Stimulated activated CD8-positive, alpha-beta memory T cell treated with anti-CD3 and anti-CD28 coated beads, Interleukin-12 subunit alpha, Interleukin-12 subunit beta, amount 100 ng/mL, for 24 hours (primary cell): ENCODE data around the gene ADAM17.
"Not testable (repeated sequence)": the region's sequence is repeated elsewhere in the genome, so short reads cannot be mapped to it uniquely, and the experiment has no call there.

Experiments used
- DNase-seq: peaks from one replicate; pipeline ENCODE4 v3.0.0-alpha.2; 2020; ENCODE audit errors: extremely low read depth

ADAM17 gene

DNA sequence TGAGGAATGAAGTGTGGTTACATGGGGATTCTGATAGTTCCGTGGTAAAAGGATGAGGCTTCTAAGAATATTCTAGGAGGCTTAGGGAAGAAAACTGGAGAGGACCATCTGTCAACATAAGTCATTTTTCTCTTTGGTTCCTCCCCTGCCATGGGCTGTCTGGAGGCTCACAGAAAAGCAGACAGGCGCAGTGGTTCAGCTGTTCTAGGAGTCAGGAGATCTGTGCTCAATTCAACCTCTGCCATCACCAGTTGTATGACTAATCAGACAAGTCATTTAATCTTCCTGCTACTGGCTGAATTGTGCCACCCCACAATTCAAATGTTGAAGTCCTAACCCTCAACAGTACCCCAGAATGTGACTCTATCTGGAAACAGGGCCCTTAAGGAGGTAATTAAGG, 36.4 kb downstream of the ADAM17 start:
- DNase-seq = no peak

DNA sequence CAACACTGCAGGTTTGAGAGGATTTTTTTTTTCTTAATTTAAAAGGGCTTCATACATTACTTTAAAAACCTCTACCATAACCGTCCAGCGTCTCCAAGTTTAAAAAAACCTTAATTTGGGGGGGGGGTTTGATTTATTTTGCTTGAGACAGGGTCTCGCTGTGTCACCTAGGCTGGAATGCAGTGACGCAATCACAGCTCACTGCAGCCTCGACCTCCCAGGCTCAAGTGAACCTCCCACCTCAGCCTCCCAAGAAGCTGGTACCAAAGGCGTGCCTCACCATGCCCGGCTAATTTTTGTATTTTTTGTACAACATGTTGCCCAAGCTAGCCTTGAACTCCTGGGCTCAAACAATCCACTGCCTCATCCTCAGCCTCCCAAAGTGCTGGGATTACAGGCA, 36.9 kb downstream of the ADAM17 start:
- no peak for DNase-seq

DNA sequence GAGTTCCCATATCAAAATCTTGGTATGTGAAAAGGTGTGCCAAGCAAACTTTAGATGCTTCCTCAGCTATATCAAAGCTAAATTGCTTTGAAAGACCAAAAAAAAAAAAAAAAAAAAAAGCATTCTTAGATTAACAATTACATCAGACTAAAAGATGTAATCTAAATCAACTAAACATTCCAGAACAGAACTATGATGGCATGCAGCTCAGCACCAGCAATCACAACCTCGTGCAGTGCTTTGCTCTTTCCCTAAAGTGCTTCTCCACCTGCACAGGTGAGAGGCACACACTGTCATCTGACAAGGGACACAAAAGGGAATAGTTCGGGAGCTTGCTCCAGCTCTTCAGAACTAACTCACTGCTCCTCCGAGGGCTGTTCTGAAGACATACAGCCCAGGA, 37.5 kb downstream of the ADAM17 start:
- no peak for DNase-seq

DNA sequence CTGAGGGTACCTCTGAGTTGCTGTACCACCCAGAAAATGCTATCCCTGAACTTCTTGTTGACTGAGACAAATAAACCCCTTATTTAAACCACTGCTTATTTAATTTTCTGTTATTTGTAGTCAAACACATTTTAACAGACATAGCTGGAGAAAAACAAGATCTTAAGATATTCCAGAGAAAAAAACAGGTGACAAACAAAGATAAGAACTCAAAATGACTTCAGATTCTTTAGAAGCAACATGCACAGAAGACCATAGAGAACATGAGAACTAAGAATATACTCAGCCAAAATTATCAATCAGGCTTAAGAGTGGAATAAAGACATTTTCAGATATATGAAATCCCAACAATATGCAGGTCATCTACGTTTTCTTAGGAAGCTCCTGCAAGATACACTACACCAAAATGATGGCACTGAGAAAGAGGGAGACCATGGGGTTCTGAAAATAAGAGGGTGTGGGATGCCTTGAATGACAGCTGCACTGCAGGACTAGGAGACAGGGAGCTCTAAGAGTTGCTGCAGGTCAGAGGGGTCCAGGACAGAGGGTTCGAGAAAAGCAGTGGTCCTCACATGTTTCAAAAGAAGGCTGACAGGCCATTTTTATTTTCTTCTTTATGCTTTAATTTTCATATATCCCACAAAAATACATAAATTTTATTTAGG, 38.4 kb downstream of the ADAM17 start:
- no peak for DNase-seq

DNA sequence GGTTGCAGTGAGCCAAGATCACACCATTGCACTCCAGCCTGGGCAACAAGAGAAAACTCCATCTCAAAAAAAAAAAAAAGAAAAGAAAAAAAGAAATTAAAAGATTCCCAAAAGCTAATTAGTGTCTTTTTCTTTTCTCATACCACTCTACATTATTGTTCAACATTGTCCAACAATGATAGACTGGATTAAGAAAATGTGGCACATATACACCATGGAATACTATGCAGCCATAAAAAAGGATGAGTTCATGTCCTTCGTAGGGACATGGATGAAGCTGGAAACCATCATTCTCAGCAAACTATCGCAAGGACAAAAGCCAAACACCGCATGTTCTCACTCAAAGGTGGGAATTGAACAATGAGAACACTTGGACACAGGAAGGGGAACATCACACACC, 41.7 kb downstream of the ADAM17 start:
- not testable (repeated sequence) for DNase-seq

DNA sequence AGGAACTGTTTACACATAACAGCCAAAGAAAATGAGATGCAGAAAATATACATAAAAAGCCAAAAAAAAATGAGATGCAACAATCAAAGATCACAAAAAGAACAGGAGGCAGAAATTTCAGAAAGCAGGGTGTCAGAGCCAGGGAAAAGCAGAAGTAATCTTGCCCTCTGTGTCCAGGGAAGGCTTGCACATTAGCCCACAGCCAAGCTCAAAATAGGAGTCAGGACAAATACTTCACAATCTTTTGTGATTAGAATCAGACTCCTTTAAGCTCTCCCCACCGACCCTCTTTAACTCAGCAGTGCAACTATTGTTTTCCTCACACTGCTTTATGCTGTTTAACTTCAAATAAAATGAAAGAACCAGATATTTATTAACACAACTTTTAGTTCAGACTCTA, 46.7 kb downstream of the ADAM17 start:
- no peak for DNase-seq

DNA sequence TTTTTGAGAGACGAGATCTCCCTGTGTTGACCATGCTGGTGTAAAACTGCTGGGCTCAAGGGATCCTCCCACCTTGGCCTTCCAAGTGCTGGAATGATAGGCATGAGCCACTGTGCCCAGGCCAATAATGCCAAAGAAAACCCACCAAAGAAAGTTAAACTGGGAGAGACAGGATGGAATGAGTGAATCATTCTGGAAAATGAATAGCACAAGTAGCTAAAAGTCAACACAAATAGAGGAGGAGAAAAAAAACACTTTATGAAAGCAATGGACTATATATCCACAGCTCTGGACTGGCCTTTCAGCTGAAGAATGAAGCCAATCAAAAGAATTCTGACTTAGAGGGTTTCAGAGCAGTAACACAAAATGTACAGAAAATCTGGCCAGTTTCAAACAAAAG, 57.4 kb downstream of the ADAM17 start:
- no peak for DNase-seq

DNA sequence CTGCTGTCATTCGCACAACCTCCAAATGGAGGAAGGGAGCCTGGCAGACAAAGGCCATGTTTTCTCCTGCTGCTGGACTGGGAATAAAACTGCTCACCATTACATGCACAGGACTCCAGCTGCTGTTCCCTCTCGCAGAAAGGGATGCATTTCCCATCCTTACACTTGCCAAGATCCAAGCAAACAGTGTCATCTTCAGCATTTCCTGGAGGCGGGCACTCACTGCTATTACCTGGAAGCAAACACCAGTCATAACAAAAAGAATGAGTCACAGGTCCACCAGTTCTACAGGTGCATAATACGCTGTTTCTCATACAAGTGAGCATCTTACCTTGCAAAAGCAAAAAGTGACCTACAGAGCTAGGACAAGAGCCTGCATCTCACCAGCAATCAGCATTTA, 58.6 kb downstream of the ADAM17 start:
- DNase-seq = no peak

DNA sequence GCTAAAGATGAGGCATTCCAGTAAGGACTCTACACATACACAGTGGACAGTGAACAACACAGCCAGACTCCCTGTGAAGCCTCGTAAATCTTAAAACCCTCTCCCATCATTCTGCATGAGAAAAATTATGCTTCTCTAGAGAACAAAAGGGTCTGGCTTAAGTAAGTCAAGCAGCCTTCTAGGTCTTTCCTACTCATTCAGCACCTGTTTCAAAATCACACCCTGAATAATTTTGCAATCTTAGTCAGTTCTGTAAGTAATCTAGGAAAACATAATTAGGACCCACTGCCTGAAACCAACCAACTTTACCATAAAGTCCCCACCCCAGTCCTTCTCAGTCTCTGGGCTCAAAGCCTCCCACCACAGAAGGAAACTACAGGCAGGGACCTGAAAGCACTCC, 61.5 kb downstream of the ADAM17 start:
- no peak for DNase-seq

DNA sequence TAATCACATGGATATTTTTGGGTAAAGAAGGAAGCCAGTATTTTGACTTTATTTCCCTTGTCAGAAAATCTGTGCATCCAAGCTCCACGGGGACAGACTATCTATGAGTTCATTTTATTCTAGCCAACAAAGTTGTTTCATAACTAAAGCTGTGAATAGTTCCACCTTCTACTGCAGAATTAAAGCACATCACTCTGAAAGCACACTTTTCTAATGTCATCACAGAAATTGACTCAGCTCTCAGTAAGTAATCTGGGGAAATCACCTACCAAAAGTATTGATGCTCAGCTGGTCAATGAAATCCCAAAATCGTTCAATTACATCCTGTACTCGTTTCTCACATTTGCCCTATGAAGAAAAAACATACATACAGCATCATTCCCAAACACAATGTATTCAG, 62.2 kb downstream of the ADAM17 start:
- no peak for DNase-seq

DNA sequence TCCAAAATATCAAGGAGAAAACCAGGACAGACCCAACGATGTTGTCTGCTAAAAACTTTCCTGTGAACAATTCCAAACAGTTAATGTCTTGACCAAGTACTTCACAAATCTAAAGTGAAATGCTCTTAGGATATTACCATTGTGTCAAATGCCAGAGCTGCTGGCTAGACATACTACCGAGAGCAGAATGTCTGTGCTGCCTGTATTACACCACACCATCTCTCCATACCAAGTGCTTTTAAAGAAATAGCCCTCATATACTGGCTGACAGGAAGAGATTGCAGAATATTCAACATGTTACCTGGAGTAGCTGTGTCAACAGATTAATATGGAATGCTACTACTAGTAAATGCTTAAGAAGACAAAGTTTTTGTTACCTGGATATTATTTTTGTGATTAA, 62.7 kb downstream of the ADAM17 start:
- no peak for DNase-seq

DNA sequence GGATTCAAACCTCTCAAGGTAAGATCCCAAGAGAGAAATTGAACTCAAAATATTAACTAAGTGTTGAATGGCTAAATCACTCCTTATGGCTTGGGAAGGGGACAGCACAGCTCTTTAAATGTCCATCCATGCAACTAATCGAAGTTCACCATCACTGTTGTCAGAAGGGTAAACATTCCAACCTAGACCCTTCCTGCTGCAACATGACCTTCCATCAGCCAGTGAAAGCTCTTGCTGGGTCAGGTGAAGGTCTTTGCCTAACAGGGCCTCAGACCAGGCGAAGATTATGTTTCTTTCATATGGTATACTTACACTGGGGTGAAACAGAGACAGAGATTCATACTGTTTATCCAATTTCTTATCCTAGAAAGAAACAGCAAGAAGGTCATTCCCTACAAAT, 64.8 kb downstream of the ADAM17 start:
- DNase-seq = no peak

DNA sequence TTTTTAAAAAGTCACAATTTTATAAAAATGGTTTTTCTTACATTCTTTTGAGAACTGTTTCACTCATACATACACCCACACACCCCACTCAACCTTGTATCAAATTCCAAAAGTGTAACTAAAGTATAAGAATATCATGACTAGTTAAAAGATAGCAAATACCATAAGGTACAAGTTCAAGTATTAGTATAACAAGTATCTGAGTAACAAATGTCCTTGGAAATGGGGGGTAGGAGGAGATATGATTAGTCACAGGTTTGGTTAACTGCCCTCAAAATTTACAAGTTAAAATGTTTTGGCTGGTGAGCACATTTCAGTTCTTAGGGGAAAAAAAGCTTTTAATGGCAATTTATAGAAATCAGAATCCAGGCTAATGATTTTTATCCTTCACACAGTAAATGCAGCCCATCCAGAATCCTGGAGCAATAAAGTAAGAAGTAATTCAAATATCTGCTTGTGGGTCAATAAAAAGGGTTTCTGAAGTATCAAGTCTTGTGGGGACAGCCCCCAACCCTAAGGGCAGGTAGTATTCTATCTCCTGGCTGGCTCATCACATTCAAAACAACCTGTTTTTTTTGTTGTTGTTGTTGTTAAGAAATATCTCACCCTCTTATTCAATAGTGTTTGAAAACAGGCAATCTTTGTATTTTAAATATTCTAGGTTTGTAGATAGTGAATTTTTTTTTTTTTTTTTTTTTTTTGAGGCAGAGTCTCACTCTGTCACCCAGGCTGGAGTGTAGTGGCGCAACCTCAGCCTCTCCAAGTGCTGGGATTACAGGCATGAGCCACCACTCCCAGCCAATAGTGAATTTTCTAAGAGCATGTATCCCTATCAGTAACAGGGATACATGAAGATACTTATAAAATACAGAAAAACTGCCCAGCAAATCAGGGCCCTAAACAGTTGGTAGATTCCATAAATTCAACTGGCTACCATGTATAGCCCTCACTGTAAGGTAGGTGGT, 66.8 kb downstream of the ADAM17 start:
- no peak for DNase-seq

DNA sequence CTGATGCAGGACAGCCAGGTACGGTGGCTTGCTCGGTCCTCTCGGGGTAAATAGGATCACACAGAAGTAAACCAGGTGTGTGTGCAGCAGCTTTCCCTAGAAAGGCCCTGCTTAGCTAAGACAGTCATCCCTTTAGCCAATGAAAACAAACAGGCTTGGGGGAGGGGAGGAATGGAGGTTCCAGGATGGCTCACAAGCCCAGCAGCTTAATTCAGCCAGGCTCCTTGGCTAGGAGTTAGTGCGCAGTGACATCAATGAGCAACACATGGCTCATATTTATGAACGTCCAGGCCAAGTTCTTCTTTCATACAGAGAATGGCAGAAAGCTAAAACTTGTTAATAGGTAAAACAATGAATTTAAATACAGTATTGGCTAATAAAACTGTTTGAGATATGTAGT, 71.1 kb downstream of the ADAM17 start:
- no peak for DNase-seq

DNA sequence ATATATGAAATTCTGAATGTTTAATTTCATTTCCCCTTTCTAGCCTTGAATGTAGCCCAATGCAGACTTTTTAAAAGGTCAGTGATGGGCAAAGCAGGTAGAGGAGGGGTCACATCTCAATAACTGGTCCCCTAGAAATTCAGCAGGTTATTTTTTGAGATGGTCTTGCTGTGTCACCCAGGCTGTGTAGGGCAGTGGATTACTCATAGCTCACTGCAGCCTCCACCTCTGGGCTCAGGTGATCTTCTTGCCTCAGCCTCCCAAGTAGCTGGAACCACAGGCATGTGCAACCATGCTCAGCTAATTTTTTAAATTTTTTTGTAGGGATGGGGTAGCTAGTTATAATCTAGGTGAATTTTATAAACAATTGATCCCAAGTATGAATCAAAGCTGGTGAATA, 72.5 kb downstream of the ADAM17 start:
- DNase-seq = no peak

DNA sequence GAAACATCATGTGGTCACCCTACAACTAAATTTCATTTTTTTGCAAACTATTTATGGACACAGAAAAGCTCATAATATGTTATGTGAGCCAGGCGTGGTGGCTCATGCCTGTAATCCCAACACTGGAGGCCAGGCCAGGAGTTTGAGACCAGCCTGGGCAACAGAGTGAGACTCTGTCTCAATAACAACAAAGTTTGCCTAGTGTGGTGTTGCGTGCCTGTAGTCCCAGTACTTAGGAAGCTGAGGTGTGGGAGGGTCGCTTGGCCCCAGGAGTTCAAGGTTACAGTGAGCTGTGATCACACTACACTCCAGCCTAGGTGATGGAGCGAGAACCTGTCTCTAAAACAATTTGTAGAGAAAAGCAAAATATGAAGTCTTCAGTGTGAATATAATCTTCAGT, 75.5 kb downstream of the ADAM17 start:
- DNase-seq = no peak

DNA sequence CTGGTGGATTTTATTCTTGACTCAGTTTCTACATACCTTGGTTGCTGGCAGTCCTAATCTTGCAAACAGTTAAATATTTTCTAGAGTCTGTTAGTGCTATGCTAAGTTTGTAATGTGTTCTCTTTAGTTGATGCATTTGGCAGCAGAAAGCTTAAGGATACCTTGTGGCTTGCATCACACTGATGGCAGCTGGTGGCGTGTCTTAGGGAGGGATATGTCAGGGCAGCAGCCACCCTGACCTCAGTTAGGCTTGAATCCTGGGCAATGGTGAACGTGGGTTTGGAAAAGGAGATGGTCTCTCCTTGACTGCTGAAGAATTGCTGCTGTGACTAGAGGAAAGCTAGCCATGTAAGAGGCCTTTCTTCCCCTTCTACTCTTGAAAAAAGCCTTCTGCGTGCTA, 77.1 kb downstream of the ADAM17 start:
- DNase-seq = no peak

DNA sequence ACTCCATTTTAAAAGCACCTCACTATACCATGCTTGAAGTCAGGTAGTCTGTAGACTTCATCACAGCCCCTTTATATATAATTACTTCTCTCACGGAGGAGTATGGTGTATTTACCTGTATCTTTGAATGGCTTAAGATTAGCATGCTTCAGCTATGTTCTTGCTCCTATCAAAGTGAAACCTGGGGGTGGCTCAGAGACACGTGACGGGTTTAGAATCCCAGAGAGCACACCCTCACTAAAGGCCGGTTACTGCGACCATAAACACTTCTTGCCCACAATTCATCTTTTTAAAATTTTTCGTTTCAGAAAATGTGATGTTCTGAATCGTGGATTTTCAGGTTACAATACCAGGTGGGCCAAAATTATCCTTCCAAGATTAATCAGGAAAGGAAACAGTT, 77.7 kb downstream of the ADAM17 start:
- DNase-seq = no peak

DNA sequence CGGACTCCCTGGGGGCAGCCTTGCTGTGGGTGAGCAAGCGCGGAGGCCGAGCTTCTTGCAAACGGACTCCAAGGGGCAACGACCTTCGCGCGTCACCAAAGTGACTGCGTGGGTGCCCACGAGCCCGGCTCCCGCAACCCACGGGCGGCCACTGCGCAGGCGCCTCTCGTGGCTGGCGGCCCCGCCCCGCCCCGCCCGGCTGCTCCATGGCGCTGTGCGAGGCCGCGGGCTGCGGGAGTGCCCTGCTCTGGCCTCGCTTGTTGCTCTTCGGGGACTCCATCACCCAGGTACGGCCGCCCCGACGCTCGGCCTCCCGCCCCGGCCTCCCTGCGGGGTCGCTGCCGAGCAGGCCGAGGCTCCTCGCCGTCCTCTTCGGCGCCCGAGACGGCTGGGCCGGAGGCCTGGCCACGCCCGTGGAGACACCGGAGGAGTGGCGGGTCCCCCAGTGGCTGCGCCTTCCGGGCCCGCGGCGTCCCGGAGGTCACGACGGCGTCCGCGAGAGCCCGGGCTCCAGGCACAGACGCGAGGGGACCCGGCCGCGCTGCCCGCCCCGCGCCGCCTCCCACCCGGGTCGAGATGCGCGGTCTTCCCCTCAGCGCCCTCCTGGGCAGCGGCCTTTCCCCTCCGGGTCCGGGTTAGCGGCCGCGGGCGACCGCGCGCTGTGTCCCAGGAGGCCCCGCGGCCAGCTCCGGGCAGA, 81.1 kb downstream of the ADAM17 start, which contains the start of gene IAH1:
Gene IAH1 (plus strand): TSS at position 191 of the 697 bp plus-strand sequence. CDS start 16 bp downstream, at position 207.
- peak; percentile 41 for DNase-seq

DNA sequence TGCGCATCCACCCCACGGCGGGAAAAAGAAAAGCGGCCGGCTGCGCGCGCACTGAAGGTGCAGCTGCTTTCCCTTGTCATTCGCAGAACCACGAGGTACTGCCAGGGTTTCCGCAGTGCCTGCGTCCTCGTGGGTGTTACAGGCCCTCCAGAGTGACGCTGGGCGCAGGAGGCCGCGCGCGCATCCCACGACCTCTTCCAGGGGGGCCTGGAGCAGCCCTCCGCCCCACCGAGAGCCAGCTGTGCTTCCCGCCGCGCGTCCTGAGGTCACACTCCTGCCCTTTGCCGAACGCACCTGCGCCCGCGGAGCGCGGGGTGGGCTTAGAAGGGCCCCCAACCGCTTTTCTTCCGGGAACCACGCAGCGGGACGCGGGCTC, 81.7 kb downstream of the ADAM17 start:
- peak; percentile 20 for DNase-seq

DNA sequence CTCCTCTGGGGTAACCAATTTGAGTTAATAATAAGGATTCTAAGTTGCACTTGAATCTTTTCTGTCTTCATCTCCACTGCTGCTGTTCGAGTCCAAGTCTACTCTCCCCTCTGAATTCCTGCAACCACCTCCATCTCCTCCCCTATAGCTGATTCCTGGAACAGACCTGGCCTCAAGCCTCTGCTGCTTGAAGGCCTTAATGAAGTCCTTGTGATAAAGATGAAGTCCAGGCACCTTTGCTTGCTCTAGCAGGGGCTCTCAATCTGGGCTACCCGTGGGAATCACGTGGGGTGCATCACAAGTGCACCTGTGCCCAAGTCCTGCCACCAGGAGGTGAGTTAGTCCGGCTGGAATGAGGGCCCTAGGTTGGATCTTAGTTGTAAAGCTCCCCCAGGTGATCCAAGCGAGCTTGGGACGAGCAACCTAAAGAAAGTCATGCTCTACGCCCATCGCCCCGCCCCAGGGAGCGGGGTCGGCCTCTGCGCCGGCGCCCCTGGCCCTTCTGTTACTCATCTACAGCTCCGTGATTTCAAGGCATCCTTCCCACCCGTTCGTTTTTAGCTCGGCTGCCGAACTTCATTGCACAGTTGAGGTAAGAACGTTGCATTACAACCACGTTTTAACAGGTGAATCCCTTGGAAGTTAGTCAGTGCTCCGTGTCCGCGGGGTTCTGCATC, 82.2 kb downstream of the ADAM17 start:
- DNase-seq = no peak

DNA sequence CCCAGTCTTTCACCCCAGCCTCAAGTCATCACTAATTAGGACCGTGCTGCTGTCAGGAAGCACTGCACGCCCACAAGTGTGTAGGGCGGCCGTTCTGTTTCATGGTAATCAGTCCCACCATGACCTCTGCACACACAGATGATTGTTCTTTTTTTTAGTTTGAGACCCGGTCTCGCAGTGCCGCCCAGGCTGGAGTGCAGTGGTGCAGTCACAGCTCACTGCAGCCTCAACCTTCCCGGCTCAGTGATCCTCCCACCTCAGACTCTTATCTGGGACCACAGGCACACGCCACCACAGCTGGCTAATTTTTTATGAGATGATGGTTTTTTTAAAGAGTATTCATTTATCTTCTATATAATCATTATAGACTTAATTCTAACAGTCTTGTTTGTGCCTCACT, 83.1 kb downstream of the ADAM17 start:
- DNase-seq = no peak
